GM12872 (cell line): ENCODE data around the gene TTLL11.

Experiments
- TF ChIP-seq, protein P1 (sequence below): IDR thresholded peaks from 3 replicates; pipeline ENCODE4 v1.5.1; 2011; ENCODE audit warnings: low read depth, mild to moderate bottlenecking, low read length, moderate library complexity; ENCODE audit not compliant: insufficient read depth

The TTLL11 gene

GRCh38 chr9:121778252-121779225, 314.6 kb downstream of the TTLL11 start:
- TF ChIP-seq, protein P1, sequence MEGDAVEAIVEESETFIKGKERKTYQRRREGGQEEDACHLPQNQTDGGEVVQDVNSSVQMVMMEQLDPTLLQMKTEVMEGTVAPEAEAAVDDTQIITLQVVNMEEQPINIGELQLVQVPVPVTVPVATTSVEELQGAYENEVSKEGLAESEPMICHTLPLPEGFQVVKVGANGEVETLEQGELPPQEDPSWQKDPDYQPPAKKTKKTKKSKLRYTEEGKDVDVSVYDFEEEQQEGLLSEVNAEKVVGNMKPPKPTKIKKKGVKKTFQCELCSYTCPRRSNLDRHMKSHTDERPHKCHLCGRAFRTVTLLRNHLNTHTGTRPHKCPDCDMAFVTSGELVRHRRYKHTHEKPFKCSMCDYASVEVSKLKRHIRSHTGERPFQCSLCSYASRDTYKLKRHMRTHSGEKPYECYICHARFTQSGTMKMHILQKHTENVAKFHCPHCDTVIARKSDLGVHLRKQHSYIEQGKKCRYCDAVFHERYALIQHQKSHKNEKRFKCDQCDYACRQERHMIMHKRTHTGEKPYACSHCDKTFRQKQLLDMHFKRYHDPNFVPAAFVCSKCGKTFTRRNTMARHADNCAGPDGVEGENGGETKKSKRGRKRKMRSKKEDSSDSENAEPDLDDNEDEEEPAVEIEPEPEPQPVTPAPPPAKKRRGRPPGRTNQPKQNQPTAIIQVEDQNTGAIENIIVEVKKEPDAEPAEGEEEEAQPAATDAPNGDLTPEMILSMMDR: no peak

DNA sequence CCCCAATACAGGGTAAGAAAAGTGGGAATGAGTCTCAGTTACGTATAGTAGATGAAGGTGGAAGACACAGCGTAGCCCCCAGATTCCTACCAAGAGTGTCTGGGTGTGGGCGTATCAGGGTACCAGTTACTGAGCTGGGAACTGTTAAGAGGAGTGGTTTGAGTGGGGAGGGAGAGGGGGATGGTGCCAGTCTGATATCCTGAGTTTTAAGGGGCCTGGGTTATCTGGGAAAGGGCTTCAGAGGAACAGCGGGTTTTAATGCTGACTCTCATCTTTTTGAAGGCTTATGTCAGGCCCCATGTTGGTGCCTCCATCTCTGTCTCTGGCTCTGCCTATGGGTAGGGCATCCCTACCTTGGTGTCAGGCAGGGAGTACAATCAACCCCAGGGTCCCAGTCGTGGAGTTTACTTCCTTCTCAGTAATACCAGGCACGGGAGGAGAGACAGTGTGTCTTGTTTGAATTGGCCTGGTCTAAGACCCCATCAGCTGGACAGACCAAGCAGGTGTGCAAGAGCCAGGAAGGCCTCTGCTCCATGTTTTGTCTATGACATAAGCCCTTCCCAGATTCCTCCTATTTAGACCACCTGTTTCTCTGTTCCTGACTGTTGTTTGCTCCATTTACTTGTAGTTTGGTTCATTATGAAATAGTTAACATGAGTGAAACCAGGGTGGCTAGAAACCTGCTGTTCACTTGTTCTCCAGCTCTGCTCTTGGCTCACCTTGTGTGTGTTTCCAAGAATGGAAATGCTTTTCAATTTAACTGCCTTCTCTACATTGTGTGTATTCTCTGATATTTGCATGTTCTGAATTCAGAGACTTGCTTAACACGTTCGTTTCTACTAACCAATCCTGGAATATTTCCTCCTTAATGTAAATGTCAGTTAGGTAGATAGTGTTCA, 316.1 kb downstream of the TTLL11 start:
- TF ChIP-seq, protein P1: no peak

DNA sequence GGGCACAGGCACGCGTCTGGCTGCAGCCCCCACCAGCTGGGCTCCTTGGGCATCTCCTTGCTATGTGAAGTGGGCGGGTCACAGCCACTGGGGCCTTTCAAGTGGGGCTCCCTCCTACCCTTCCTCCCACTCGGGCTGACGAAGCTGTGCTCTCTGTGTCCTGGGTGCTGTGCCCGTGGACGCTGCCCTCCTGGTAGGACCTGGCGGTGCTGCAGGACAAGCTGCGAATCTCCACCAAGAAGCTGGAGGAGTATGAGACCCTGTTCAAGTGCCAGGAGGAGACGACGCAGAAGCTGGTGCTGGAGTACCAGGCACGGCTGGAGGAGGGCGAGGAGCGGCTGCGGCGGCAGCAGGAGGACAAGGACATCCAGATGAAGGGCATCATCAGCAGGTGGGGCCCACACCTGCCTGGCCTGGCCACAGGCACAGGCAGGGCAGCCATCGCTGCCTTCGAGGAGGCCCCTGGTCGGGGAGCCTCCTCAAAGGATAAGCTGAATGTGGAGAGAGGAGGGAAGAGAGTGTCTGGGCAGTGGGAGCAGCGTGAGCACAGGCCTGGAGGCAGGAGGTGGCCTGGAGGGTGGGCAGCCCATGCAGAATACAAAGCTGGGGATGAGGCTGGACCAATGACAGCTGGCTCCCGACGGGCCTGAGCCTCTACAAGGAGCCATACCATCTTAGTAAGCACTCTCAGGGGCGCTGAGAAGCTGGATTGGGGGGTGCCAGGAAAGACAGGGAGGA, 316.9 kb downstream of the TTLL11 start:
- TF ChIP-seq, protein P1: no peak

DNA sequence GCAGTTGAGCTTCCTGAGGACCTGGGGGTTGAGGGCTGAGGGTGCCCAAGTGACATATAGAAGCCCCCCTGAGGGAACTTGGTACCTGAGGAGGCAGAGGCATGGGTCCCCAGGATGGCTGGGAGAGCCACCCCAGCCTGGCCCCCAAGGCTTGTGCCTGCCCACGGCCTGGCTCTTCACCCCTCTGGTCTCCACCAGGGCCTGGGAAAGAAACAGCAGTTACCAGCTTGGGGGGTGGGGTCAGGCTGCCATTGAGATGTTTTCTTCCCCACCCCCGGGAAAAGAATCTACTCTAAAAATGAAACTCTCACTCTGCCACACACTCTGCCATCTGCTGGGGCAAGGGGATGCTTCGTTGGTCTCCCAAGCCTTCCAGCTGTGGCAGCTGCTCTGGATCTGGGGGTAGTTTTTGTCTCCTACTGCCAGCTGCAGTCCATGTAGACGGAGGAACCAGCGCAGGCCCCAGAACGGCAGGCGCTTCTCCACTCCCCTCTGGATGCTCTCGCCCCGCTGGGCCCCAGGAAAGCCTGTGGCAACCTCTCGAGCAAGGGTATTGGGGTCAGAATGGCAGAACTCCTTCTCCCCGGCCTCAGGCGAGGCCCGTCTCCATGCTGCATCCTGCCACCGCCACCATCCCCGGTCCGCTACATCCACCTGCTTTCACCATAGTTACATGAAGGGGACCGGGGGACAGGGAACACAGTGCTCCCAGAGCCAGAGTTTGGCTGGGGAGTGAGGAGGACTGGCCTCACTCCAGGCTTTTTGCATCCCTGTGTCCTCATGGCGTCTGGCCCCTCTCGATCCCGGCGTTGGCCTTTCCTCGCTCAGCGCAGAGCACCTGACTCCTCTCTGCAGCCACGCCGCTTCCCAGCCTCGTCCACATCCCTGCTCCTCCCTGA, 318.1 kb downstream of the TTLL11 start:
- TF ChIP-seq, protein P1: no peak

- TF ChIP-seq, protein P1: no peak
Observed at GRCh38 chr9:121773954-121774714, 319.0 kb downstream of the TTLL11 start.

DNA sequence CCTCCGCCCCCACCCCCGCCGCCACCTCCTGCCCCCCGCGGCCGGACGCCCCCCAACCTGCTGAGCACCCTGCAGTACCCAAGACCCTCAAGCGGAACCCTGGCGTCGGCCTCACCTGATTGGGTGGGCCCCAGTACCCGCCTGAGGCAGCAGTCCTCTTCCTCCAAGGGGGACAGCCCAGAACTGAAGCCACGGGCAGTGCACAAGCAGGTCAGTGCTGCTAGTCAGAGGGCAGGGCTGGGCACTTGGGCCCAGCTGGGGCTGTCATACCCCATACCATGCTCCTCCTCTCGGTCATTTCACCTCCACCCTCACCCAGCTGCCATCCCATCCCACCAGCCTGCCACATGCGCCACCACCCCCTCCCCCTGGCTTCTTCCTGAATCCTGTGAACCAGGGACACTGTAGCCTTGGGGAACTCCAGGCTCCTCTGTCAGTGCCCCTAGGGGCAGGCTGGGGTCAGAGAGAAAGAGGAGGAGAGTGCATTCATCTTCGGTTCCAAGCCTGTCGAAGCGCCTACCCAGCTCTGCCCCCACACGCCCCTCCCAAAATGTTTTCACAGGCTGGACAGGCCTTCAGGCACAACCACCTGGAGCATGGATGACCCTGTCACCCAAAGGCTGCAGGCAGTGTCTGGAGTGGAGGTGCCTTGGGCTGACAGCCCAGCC, 319.7 kb downstream of the TTLL11 start:
- TF ChIP-seq, protein P1: no peak
